GM23338 (cell line): ENCODE data around the gene PPIL1.

Source experiments
- CREB1 ChIP-seq: fragments of 250-450 bp; sonication (Bioruptor Pico); IDR thresholded peaks from 2 replicates; pipeline ENCODE4 v1.5.0; 2020; ENCODE audit warnings: low read depth, mild to moderate bottlenecking, moderate library complexity
- EZH2 ChIP-seq: fragments of 200-600 bp; sonication (generic); IDR thresholded peaks from one replicate; pipeline ENCODE4 v1.8.0; 2017; ENCODE audit warnings: antibody characterized with exemption, mild to moderate bottlenecking, low read depth; ENCODE audit not compliant: unreplicated experiment
- EZH2phosphoT487 ChIP-seq: fragments of 200-600 bp; sonication (generic); IDR thresholded peaks from one replicate; pipeline ENCODE4 v1.8.1; 2018; ENCODE audit warnings: antibody characterized with exemption; ENCODE audit not compliant: unreplicated experiment
- JUNB ChIP-seq: IDR thresholded peaks from one replicate; pipeline ENCODE4 v1.6.1; 2016; ENCODE audit warnings: antibody characterized with exemption; ENCODE audit not compliant: unreplicated experiment
- NANOG ChIP-seq: IDR thresholded peaks from 2 replicates; pipeline ENCODE4 v1.6.1; 2016; ENCODE audit warnings: antibody characterized with exemption, borderline replicate concordance
- POLR2AphosphoS5 ChIP-seq: IDR thresholded peaks from 2 replicates; pipeline ENCODE4 v1.6.1; 2016; ENCODE audit warnings: antibody characterized with exemption, low read depth
- REST ChIP-seq: IDR thresholded peaks from one replicate; pipeline ENCODE4 v1.6.1; 2018; ENCODE audit warnings: antibody characterized with exemption; ENCODE audit not compliant: unreplicated experiment
- STAT1 ChIP-seq: IDR thresholded peaks from one replicate; pipeline ENCODE4 v1.6.1; 2016; ENCODE audit warnings: antibody characterized with exemption; ENCODE audit not compliant: unreplicated experiment
- ZNF114 ChIP-seq: fragments of 250-450 bp; sonication (Bioruptor Pico); IDR thresholded peaks from 2 replicates; pipeline ENCODE4 v1.5.0; 2020; ENCODE audit warnings: mild to moderate bottlenecking, moderate library complexity
- ZNF331 ChIP-seq: fragments of 250-450 bp; sonication (Bioruptor Pico); IDR thresholded peaks from 2 replicates; pipeline ENCODE4 v1.5.0; 2020; ENCODE audit warnings: low read depth, mild to moderate bottlenecking, moderate library complexity
- ZNF462 ChIP-seq: fragments of 250-450 bp; sonication (Bioruptor Pico); IDR thresholded peaks from 2 replicates; pipeline ENCODE4 v1.5.0; 2020; ENCODE audit warnings: mild to moderate bottlenecking, moderate library complexity
- TF ChIP-seq, protein P1 (sequence below), 2 experiments: fragments of 200-600 bp in 1 of 2; sonication (generic) in 1 of 2; conservative IDR thresholded peaks; 2 replicates each; pipeline versions ENCODE4 v1.5.1 to v1.6.1; 2016 to 2017; ENCODE audit warnings: antibody characterized with exemption in 2 of 2, low read depth in 2 of 2, mild to moderate bottlenecking in 2 of 2, moderate library complexity in 1 of 2
- TF ChIP-seq, protein P2 (sequence below): IDR thresholded peaks from 2 replicates; pipeline ENCODE4 v1.6.1; 2016; ENCODE audit warnings: antibody characterized with exemption

DNA sequence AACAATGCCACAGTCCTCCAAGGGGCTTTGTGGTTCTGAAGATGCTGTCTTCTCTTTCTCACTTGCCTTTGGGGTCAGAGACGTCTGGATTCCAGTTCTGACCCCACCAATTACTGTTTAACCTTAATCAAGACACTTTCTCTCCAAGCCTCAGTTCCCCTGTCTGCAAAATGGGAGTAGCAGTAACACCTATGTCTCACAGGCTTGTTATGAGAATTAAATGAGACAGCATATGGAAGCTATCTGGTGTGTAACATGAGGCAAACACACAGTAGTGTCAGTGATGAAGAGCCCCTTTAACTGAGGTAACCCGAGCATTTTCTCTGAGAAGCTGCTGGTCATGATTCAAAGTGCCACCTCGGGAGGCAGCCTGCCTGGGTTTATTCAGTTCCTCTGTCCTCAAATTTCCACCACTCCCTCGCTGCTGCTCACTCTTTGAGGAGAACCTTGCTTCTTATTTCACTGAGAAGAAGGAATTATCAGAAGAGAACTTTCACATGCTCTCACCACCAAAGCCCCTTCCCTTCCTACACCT is 11.7 kb downstream of the PPIL1 start:
- TF ChIP-seq, protein P1, sequence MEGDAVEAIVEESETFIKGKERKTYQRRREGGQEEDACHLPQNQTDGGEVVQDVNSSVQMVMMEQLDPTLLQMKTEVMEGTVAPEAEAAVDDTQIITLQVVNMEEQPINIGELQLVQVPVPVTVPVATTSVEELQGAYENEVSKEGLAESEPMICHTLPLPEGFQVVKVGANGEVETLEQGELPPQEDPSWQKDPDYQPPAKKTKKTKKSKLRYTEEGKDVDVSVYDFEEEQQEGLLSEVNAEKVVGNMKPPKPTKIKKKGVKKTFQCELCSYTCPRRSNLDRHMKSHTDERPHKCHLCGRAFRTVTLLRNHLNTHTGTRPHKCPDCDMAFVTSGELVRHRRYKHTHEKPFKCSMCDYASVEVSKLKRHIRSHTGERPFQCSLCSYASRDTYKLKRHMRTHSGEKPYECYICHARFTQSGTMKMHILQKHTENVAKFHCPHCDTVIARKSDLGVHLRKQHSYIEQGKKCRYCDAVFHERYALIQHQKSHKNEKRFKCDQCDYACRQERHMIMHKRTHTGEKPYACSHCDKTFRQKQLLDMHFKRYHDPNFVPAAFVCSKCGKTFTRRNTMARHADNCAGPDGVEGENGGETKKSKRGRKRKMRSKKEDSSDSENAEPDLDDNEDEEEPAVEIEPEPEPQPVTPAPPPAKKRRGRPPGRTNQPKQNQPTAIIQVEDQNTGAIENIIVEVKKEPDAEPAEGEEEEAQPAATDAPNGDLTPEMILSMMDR (conservative IDR thresholded peaks at IDR 0.05; ENCODE audit: low read depth in 2 of 2) = no peak
- no peak for TF ChIP-seq EZH2
- TF ChIP-seq ZNF331 = no peak
- TF ChIP-seq JUNB = no peak
- no peak for TF ChIP-seq POLR2AphosphoS5
- TF ChIP-seq REST = no peak
- TF ChIP-seq CREB1 = no peak
- TF ChIP-seq, protein P2, sequence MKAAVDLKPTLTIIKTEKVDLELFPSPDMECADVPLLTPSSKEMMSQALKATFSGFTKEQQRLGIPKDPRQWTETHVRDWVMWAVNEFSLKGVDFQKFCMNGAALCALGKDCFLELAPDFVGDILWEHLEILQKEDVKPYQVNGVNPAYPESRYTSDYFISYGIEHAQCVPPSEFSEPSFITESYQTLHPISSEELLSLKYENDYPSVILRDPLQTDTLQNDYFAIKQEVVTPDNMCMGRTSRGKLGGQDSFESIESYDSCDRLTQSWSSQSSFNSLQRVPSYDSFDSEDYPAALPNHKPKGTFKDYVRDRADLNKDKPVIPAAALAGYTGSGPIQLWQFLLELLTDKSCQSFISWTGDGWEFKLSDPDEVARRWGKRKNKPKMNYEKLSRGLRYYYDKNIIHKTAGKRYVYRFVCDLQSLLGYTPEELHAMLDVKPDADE = no peak
- TF ChIP-seq EZH2phosphoT487 = no peak
- no peak for TF ChIP-seq STAT1
- no peak for TF ChIP-seq NANOG
- no peak for TF ChIP-seq ZNF462 (CRISPR knock-in tag)
- no peak for TF ChIP-seq ZNF114 (CRISPR knock-in tag)
